Suprapubic skin (tissue), 4 donors: ENCODE results near the gene INSYN2B. TPM values are rescaled to one million over a fixed set of nuclear protein-coding genes. Genes with fewer than 3 reads are reported as not detected.

Experiments
- DNase-seq, 2 donors: peaks; one replicate each; pipeline ENCODE4 v3.0.0-alpha.2; 2019; ENCODE audit warnings: low spot score in 2 of 2
- H3K27ac ChIP-seq: fragments of 200-600 bp; sonication (generic); one replicate; pipeline ENCODE4 v1.5.1; 2019
- H3K27me3 ChIP-seq: fragments of 200-600 bp; sonication (generic); one replicate; pipeline ENCODE4 v1.5.1; 2019
- H3K36me3 ChIP-seq: fragments of 200-600 bp; sonication (generic); one replicate; pipeline ENCODE4 v1.5.1; 2019
- H3K4me1 ChIP-seq: fragments of 200-600 bp; sonication (generic); one replicate; pipeline ENCODE4 v1.5.1; 2019
- H3K4me3 ChIP-seq: fragments of 200-600 bp; sonication (generic); one replicate; pipeline ENCODE4 v1.5.1; 2019; ENCODE audit warnings: mild to moderate bottlenecking
- H3K9me3 ChIP-seq: fragments of 200-600 bp; sonication (generic); one replicate; pipeline ENCODE4 v1.5.1; 2019
- EP300 ChIP-seq: sonication (generic); formaldehyde crosslinking; IDR thresholded peaks from one replicate; pipeline ENCODE4 v1.6.1; 2017; ENCODE audit warnings: antibody characterized with exemption
- POLR2A ChIP-seq, 2 donors: fragments of 450-650 bp; IDR thresholded peaks; one replicate each; pipeline ENCODE4 v1.6.1; 2017; ENCODE audit warnings: antibody characterized with exemption in 2 of 2, mild to moderate bottlenecking in 2 of 2, moderate library complexity in 2 of 2
- POLR2AphosphoS5 ChIP-seq, 3 donors: sonication (generic); formaldehyde crosslinking; IDR thresholded peaks; one replicate each; pipeline ENCODE4 v1.6.1; 2017; ENCODE audit warnings: antibody characterized with exemption in 3 of 3
- WGBS: methylation state at CpG from one replicate; pipeline ENCODE4 v1.1.5; 2018; 5-methylcytosine and 5-hydroxymethylcytosine counted together
- total RNA-seq, 4 donors: library from RNA; depleted of rRNA; stranded (reverse); fragments of >200 nt; gene quantifications; one replicate each; pipeline ENCODE4 v1.1.0, GENCODE V29; 2016
- TF ChIP-seq, protein P1 (sequence below), 2 donors: fragments of 200-600 bp in 1 of 2; fragments of 450-650 bp in 1 of 2; sonication (generic) in 1 of 2; IDR thresholded peaks; one replicate each; pipeline ENCODE4 v1.5.1; 2016 to 2019; ENCODE audit warnings: antibody characterized with exemption in 2 of 2, mild to moderate bottlenecking in 1 of 2, moderate library complexity in 1 of 2

Gene INSYN2B
- total RNA-seq, 4 donors from 2014 or later, result 0.47 to 0.68 (median 0.55) TPM

DNA sequence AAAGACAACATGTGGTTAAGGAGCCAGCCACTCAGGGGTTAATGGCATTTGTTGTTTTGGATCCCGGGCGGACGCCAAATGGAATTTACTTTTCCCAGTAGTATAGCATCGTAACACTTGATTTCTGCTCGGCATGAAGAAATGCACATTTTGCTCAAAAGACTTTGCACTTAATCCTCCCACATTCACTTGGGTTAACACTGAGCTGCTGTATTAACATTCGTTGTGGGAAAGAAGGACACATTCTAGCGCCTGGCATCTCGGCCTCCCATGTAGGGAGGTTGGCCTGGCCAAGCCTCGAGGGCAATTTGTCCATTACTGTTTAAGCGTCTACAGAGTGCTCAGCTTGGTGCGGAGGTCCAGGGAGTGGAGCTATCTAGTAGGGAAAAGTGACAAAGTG is 32.3 kb upstream of the INSYN2B start:
- H3K4me1 ChIP-seq, result no peaks in the 10 kb centered on the region
- no peak for DNase-seq
- H3K27me3 ChIP-seq, result peaks cover 6% of the 10 kb centered on the region
- TF ChIP-seq POLR2AphosphoS5 (IDR thresholded peaks at IDR 0.05) (no peak), POLR2A (IDR thresholded peaks at IDR 0.05) (no peak), EP300 (no peak)
- TF ChIP-seq, protein P1, sequence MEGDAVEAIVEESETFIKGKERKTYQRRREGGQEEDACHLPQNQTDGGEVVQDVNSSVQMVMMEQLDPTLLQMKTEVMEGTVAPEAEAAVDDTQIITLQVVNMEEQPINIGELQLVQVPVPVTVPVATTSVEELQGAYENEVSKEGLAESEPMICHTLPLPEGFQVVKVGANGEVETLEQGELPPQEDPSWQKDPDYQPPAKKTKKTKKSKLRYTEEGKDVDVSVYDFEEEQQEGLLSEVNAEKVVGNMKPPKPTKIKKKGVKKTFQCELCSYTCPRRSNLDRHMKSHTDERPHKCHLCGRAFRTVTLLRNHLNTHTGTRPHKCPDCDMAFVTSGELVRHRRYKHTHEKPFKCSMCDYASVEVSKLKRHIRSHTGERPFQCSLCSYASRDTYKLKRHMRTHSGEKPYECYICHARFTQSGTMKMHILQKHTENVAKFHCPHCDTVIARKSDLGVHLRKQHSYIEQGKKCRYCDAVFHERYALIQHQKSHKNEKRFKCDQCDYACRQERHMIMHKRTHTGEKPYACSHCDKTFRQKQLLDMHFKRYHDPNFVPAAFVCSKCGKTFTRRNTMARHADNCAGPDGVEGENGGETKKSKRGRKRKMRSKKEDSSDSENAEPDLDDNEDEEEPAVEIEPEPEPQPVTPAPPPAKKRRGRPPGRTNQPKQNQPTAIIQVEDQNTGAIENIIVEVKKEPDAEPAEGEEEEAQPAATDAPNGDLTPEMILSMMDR (IDR thresholded peaks at IDR 0.05), result no peak
- H3K9me3 ChIP-seq, result no peaks in the 10 kb centered on the region
- WGBS, result 72% methylated on average over 11 of the region's 11 CpGs
- H3K27ac ChIP-seq, result no peak overlapping the region
- no peak overlapping the region for H3K4me3 ChIP-seq
- H3K36me3 ChIP-seq, result no peaks in the 10 kb centered on the region

DNA sequence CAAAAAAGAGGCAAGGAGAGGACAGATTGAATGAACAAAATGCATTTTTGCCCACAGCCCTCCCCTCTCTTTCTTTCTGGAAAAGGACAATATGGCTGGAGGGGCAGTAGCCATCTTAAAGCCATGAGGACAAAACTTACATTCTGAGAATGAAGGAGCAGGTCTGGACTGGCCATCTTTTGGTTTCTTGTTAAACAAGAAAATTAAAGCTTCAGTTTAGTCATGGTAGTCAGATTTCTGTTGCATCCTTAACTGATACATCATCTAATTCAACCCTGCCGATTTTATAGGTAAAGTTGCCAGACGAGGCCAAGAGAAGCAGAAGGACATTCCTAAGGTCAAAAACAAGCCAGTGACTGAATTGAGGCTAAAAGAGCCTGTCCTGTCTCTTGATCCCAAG is 31.5 kb upstream of the INSYN2B start:
- no peaks in the 10 kb centered on the region for H3K36me3 ChIP-seq
- DNase-seq, result no peak
- WGBS, result 68% methylated on average over 2 of the region's 2 CpGs
- H3K4me3 ChIP-seq, result no peak overlapping the region
- TF ChIP-seq EP300, result no peak
- TF ChIP-seq, protein P1 (IDR thresholded peaks at IDR 0.05), result no peak
- TF ChIP-seq POLR2A (IDR thresholded peaks at IDR 0.05), result no peak
- TF ChIP-seq POLR2AphosphoS5 (IDR thresholded peaks at IDR 0.05), result no peak
- H3K27me3 ChIP-seq, result peaks cover 6% of the 10 kb centered on the region
- H3K4me1 ChIP-seq, result no peaks in the 10 kb centered on the region
- no peaks in the 10 kb centered on the region for H3K9me3 ChIP-seq
- no peak overlapping the region for H3K27ac ChIP-seq

DNA sequence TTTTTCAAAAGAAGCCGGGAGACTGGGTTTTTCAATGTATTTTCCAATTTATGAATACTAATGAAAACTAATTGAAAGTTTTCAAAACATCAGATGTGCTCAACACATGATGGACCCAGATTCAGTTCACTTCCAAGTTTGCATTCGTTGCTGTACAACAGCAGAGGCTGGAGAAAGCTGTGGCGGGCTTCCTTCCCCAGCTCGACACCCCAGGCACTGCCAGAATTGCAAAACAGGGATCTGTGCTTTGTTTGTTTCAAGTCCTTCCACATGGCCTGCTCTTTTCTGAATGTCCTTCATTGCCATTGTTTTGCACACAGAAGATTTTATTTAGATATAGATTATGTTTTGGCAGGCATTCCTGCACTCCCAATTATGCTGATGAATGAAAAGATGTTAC is 30.3 kb upstream of the INSYN2B start:
- no peak for DNase-seq
- Histone ChIP-seq H3K27ac (no peak overlapping the region), H3K4me3 (no peak overlapping the region), H3K9me3 (no peaks in the 10 kb centered on the region), H3K36me3 (no peaks in the 10 kb centered on the region), H3K27me3 (peaks cover 6% of the 10 kb centered on the region), H3K4me1 (no peaks in the 10 kb centered on the region)
- TF ChIP-seq, protein P1 (IDR thresholded peaks at IDR 0.05), result no peak
- WGBS, result 51% methylated on average over 4 of the region's 4 CpGs

DNA sequence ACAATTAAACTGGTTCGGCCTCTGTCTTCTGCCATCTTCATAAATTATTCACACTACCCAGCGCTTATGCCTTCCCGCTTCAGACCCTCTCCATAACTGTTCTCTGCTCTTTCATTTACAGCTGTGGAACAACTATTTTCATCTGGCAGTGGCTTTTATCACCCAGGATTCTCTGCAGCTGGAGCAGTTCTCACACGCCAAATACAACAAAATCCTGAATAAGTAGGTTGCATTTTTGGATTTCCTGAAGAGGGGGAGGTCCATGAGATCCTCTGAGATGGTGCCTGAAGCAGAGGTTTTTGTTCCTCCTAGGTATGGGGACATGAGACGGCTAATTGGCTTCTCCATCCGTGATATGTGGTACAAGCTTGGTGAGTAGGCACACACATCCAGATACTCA is 28.1 kb upstream of the INSYN2B start:
- Histone ChIP-seq H3K27ac (no peak overlapping the region), H3K27me3 (peaks cover 6% of the 10 kb centered on the region), H3K4me1 (no peaks in the 10 kb centered on the region), H3K36me3 (no peaks in the 10 kb centered on the region), H3K9me3 (no peaks in the 10 kb centered on the region), H3K4me3 (no peak overlapping the region)
- DNase-seq, result no peak
- no peak for TF ChIP-seq EP300
- 79% methylated on average over 6 of the region's 6 CpGs for WGBS

DNA sequence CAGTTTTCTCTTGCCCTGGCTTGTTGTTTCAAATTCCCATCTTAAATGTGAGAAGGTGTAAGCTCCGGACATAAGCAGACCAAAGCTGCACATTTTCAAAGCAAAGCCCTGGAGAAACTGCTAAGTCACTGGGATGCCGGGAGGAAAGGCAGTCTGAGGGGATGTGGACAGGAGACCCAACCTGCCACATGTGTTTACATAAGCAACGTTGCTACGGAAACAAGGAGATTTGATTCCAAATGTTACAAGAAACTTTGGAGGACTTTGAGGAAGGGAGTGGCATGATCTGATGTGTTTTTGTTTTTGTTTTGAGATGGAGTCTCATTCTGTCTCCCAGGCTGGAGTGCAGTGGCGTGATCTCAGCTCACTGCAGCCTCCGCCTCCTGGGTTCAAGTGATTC is 25.7 kb upstream of the INSYN2B start:
- Histone ChIP-seq H3K27ac (no peak overlapping the region), H3K36me3 (no peaks in the 10 kb centered on the region), H3K4me3 (no peak overlapping the region), H3K4me1 (no peaks in the 10 kb centered on the region), H3K9me3 (no peaks in the 10 kb centered on the region), H3K27me3 (no peaks in the 10 kb centered on the region)
- 81% methylated on average over 6 of the region's 6 CpGs for WGBS
- no peak for DNase-seq
- TF ChIP-seq EP300 (no peak), POLR2AphosphoS5 (IDR thresholded peaks at IDR 0.05) (no peak), POLR2A (IDR thresholded peaks at IDR 0.05) (no peak)
- TF ChIP-seq, protein P1 (IDR thresholded peaks at IDR 0.05), result no peak

DNA sequence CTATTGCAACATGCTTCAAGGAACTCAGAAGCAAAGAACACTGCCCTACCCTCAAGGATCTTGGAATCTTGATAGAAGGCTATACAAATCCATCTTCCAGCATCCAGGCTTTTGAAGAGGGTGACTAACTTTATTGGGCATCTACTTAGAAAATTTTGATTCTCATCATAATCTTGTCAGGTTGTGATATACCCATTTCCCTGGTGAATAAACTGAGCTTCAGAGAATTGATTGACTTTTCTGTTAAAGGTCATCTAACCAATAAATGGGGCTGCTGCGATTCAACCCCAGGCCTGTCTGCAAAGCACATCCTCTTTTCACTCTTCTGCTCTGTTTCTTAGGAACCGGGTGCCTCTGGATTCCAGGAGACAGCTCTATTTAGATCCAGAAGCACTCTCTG is 19.9 kb upstream of the INSYN2B start:
- no peaks in the 10 kb centered on the region for H3K9me3 ChIP-seq
- H3K4me3 ChIP-seq, result no peak overlapping the region
- H3K4me1 ChIP-seq, result no peaks in the 10 kb centered on the region
- no peak for DNase-seq
- WGBS, result 90% methylated on average over 2 of the region's 2 CpGs
- H3K36me3 ChIP-seq, result no peaks in the 10 kb centered on the region
- H3K27ac ChIP-seq, result no peak overlapping the region
- TF ChIP-seq, protein P1 (IDR thresholded peaks at IDR 0.05), result no peak
- TF ChIP-seq POLR2AphosphoS5 (IDR thresholded peaks at IDR 0.05) (no peak), EP300 (no peak), POLR2A (IDR thresholded peaks at IDR 0.05) (no peak)
- H3K27me3 ChIP-seq, result no peaks in the 10 kb centered on the region
